AG04450 (cell line): ENCODE results near the gene RNF220. TPM values are rescaled to one million over a fixed set of nuclear protein-coding genes. Genes with fewer than 3 reads are reported as not detected.

Experiments
- CTCF ChIA-PET: fragments of 300-600, 350-600 bp; formaldehyde crosslinking; extraction: SDS; loops from one replicate; lab custom pipeline; 2022; ENCODE audit warnings: antibody characterized with exemption, inconsistent platforms; lab: Charles Lee
- POLR2A ChIA-PET: fragments of 350-600 bp; formaldehyde crosslinking; extraction: SDS; loops from one replicate; lab custom pipeline; 2021; ENCODE audit warnings: antibody characterized with exemption, inconsistent platforms; lab: Yijun Ruan, JAX
- DNase-seq: peaks from one replicate; pipeline ENCODE4 v3.0.0-alpha.2; 2011; ENCODE audit warnings: low read depth, low spot score
- H3K27ac ChIP-seq: one replicate; pipeline ENCODE4 v1.5.1; 2012; ENCODE audit warnings: low read depth, low read length, control low read depth
- H3K27me3 ChIP-seq: one replicate; pipeline ENCODE4 v1.6.0; 2012; ENCODE audit warnings: low read length; ENCODE audit not compliant: control insufficient read depth, insufficient read depth
- H3K4me3 ChIP-seq: 2 replicates; pipeline ENCODE4 v1.5.1; 2011; ENCODE audit warnings: mild to moderate bottlenecking, low read depth, low read length, control low read depth
- H3K9me3 ChIP-seq: 2 replicates; pipeline ENCODE4 v1.5.1; 2012; ENCODE audit warnings: low read length; ENCODE audit not compliant: control insufficient read depth, insufficient read depth
- polyA plus RNA-seq: library from polyadenylated mRNA; depleted of rRNA; stranded (reverse); fragments of >200 nt; gene quantifications from 2 replicates; pipeline ENCODE4 v1.2.3, GENCODE V29; 2011
- TF ChIP-seq, protein P1 (sequence below): IDR thresholded peaks from 2 replicates; pipeline ENCODE4 v1.5.1; 2011; ENCODE audit warnings: low read depth, low read length, control low read depth, inconsistent platforms

The RNF220 gene
- polyA plus RNA-seq, 1 experiment = 46.4 TPM

DNA sequence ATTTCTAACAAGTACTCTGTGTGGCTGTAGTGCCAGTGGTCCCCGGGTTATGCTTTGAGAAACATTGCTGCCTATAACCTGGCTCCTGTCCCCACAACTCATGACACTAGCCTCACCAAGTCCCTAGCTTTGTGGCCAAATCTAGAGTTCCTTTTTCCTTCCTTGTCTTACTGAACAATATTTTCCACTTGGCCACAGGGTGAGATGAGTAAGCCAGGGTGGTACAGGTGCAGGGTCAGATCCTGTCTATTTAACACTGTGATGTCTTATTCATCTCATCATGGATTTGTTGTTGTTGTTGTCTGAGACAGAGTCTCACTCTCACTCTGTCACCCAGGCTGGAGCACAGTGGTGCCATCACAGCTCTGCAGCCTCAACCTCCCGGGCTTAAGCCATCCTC, 288.1 kb downstream of the RNF220 start:
- Histone ChIP-seq H3K27me3 (peaks cover 9% of the 10 kb centered on the region), H3K4me3 (no peak overlapping the region), H3K27ac (no peak overlapping the region), H3K9me3 (no peaks in the 10 kb centered on the region)
- ChIA-PET CTCF (no interaction called here), POLR2A (no interaction called here)
- no peak for DNase-seq
- TF ChIP-seq, protein P1, sequence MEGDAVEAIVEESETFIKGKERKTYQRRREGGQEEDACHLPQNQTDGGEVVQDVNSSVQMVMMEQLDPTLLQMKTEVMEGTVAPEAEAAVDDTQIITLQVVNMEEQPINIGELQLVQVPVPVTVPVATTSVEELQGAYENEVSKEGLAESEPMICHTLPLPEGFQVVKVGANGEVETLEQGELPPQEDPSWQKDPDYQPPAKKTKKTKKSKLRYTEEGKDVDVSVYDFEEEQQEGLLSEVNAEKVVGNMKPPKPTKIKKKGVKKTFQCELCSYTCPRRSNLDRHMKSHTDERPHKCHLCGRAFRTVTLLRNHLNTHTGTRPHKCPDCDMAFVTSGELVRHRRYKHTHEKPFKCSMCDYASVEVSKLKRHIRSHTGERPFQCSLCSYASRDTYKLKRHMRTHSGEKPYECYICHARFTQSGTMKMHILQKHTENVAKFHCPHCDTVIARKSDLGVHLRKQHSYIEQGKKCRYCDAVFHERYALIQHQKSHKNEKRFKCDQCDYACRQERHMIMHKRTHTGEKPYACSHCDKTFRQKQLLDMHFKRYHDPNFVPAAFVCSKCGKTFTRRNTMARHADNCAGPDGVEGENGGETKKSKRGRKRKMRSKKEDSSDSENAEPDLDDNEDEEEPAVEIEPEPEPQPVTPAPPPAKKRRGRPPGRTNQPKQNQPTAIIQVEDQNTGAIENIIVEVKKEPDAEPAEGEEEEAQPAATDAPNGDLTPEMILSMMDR = no peak

GRCh38 chr1:44693900-44694299, 288.8 kb downstream of the RNF220 start:
- POLR2A ChIA-PET = no interaction called here

DNA sequence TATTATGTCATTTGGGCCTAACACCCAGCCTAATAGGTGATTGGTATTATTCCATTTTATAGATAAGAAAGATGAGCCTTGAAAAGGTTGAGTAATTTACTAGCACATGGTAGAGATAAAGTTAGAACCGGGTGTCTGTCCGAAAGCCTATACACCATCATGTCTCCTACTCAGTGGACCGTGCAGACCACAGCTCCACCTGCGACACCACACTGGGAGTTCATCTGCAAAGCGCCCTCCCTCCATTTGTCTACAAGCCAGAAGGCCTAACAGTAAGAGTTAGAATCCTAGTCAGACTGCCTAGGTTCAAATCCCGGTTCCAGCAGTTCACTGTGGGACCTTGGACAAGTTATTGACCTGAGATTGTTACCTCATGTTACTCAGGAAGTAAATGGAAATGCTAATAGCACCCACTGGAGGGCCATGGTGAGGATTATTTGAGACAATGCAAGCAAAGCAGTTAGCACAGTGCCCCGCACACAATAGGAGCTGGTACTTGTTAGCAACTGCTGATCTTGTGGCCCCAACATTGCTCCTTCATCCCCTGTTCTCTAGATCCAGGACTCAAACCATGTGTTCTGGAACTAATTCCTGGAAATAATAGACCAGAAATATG, 289.9 kb downstream of the RNF220 start:
- CTCF ChIA-PET = interaction anchor here (1.0 kb wide), 1 partner anchor 36 kb away, joined by 4 read pairs; the partner anchor contains the start of gene RNU5D-1
- TF ChIP-seq, protein P1 = no peak

More at GRCh38 chr1:44693900-44694299, 288.8 kb downstream of the RNF220 start:
- Histone ChIP-seq H3K4me3 (no peak overlapping the region), H3K27me3 (peaks cover 6% of the 10 kb centered on the region), H3K27ac (no peak overlapping the region), H3K9me3 (no peaks in the 10 kb centered on the region)
- TF ChIP-seq, protein P1 = no peak
- DNase-seq = no peak
- CTCF ChIA-PET = no interaction called here

DNA sequence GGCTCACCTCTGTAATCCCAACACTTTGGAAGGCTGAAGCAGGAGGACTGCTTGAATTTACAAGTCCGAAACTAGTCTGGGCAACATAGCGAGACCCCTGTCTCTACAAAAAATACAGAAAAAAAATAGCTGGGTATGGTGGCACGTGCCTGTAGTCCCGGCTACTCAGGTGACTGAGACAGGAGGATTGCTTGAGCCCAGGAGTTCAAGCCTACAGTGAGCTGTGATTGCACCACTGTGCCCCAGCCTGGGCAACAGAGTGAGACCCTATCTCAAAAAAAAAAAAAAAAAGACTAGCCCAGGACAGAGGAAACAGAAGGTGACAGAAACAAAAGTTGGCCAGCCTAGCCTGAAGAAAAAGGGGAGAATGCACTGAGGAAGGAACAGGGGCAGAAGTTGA, 290.6 kb downstream of the RNF220 start:
- H3K9me3 ChIP-seq = no peaks in the 10 kb centered on the region
- H3K4me3 ChIP-seq = no peak overlapping the region
- CTCF ChIA-PET = interaction anchor here (1.0 kb wide), 1 partner anchor 36 kb away, joined by 4 read pairs; the partner anchor contains the start of gene RNU5D-1
- POLR2A ChIA-PET = no interaction called here
- no peak overlapping the region for H3K27ac ChIP-seq
- no peak for DNase-seq
- TF ChIP-seq, protein P1 = no peak
- H3K27me3 ChIP-seq = peaks cover 2% of the 10 kb centered on the region

More for the DNA sequence above, 289.9 kb downstream of the RNF220 start:
- POLR2A ChIA-PET = no interaction called here
- H3K27ac ChIP-seq = no peak overlapping the region
- no peak for DNase-seq
- H3K4me3 ChIP-seq = no peak overlapping the region
- H3K27me3 ChIP-seq = peaks cover 2% of the 10 kb centered on the region
- no peaks in the 10 kb centered on the region for H3K9me3 ChIP-seq

DNA sequence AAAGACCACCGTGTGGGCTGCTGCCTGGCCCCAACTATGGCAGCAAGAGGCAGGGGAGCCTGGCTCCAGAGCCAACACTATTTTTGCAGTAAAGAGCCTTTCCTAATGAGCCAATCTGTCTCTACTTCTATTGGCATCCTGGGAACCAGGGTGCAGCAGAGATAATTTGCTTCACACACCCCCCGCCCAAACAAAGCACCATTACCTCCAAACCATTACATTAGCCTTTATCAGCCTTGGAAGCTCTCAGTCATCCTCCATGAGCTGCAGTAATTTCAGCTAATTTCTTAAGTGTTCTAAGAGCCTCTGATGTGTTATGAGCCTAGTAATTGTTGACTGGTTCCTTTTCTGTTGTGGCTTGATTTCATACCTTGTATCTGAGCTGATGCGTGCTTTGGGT, 291.0 kb downstream of the RNF220 start:
- H3K27me3 ChIP-seq = peaks cover 2% of the 10 kb centered on the region
- CTCF ChIA-PET = interaction anchor here (0.7 kb wide), 1 partner anchor 17 kb away, joined by 3 read pairs; no protein-coding TSS in a partner anchor
- no peaks in the 10 kb centered on the region for H3K9me3 ChIP-seq
- TF ChIP-seq, protein P1 = no peak
- H3K4me3 ChIP-seq = no peak overlapping the region
- no peak overlapping the region for H3K27ac ChIP-seq
- no peak for DNase-seq
- POLR2A ChIA-PET = no interaction called here
